Ishikawa (cell line): ENCODE measurements around the gene EFNA5.

Experiments
- CEBPB ChIP-seq: IDR thresholded peaks from 2 replicates; pipeline ENCODE4 v1.6.1; 2012
- CREB1 ChIP-seq: IDR thresholded peaks from 2 replicates; pipeline ENCODE4 v1.6.1; 2012; ENCODE audit warnings: low read depth
- EGR1 ChIP-seq: IDR thresholded peaks from 2 replicates; pipeline ENCODE4 v1.6.1; 2012
- EP300 ChIP-seq: IDR thresholded peaks from 2 replicates; pipeline ENCODE4 v1.6.1; 2012; ENCODE audit warnings: borderline replicate concordance
- FOXM1 ChIP-seq: IDR thresholded peaks from 2 replicates; pipeline ENCODE4 v1.6.1; 2012; ENCODE audit warnings: low read depth, borderline replicate concordance
- NFIC ChIP-seq: IDR thresholded peaks from 2 replicates; pipeline ENCODE4 v1.6.1; 2012
- RAD21 ChIP-seq: IDR thresholded peaks from 2 replicates; pipeline ENCODE4 v1.6.1; 2012; ENCODE audit warnings: low read depth
- REST ChIP-seq: IDR thresholded peaks from 2 replicates; pipeline ENCODE4 v1.6.1; 2012; ENCODE audit warnings: low read depth, mild to moderate bottlenecking
- TAF1 ChIP-seq: IDR thresholded peaks from 2 replicates; pipeline ENCODE4 v1.6.1; 2012; ENCODE audit warnings: low read depth, mild to moderate bottlenecking
- TCF12 ChIP-seq: IDR thresholded peaks from 2 replicates; pipeline ENCODE4 v1.6.1; 2012; ENCODE audit warnings: low read depth
- TEAD4 ChIP-seq: IDR thresholded peaks from 2 replicates; pipeline ENCODE4 v1.6.1; 2012
- YY1 ChIP-seq: IDR thresholded peaks from 2 replicates; pipeline ENCODE4 v1.6.1; 2012; ENCODE audit warnings: low read depth
- ZBTB7A ChIP-seq: IDR thresholded peaks from 2 replicates; pipeline ENCODE4 v1.6.1; 2012; ENCODE audit warnings: low read depth
- TF ChIP-seq, protein P1 (sequence below): IDR thresholded peaks from 2 replicates; pipeline ENCODE4 v1.6.1; 2012
- TF ChIP-seq, protein P2 (sequence below): IDR thresholded peaks from 2 replicates; pipeline ENCODE4 v1.6.1; 2012

Gene EFNA5

DNA sequence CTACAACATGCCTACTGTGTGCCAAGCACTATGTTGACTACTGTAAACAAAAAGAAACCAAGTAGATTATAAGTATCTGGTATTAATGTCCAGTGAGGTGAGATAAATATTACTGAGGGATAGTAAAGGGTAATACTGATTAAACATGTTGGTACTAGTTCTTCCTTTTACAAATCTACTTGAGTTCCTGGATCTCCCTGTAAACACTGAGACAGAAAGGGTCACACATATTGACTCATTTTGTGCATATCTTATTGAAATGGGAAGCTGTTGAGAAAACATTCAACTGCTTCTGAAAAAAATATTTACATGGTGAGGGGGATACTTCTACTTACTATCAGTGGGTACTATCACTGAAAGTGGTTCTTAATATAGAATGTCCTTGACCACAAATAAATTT is 24.3 kb downstream of the EFNA5 start:
- TF ChIP-seq, protein P1, sequence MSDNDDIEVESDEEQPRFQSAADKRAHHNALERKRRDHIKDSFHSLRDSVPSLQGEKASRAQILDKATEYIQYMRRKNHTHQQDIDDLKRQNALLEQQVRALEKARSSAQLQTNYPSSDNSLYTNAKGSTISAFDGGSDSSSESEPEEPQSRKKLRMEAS, result no peak
- TF ChIP-seq ZBTB7A, result no peak
- TF ChIP-seq FOXM1, result no peak
- no peak for TF ChIP-seq TCF12
- TF ChIP-seq REST, result no peak
- no peak for TF ChIP-seq TEAD4
- TF ChIP-seq TAF1, result no peak
- no peak for TF ChIP-seq EGR1
- TF ChIP-seq, protein P2, sequence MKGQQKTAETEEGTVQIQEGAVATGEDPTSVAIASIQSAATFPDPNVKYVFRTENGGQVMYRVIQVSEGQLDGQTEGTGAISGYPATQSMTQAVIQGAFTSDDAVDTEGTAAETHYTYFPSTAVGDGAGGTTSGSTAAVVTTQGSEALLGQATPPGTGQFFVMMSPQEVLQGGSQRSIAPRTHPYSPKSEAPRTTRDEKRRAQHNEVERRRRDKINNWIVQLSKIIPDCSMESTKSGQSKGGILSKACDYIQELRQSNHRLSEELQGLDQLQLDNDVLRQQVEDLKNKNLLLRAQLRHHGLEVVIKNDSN, result no peak
- TF ChIP-seq CREB1, result no peak
- no peak for TF ChIP-seq CEBPB
- TF ChIP-seq NFIC, result no peak
- no peak for TF ChIP-seq YY1
- no peak for TF ChIP-seq EP300
- no peak for TF ChIP-seq RAD21

DNA sequence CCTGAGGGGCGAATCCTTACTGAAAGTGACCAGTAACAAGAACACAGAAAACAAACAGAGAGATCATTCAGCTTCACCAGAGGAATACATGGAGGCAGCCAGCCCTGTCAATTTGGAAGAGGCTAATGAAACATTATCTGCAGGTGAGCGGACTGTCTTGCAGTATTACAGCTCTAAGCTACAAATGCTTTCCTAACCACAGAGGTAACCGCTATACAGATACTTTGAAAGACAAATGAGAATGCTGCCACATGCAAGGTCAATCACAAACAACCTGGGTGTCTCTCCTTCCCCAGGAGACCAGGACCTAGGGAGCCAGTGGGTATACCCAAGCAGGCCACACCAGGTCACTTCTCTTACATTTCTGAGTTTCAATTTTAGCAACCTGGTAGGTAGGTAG is 30.2 kb downstream of the EFNA5 start:
- TF ChIP-seq EGR1, result no peak
- no peak for TF ChIP-seq RAD21
- no peak for TF ChIP-seq CREB1
- no peak for TF ChIP-seq REST
- TF ChIP-seq YY1, result no peak
- TF ChIP-seq, protein P1, result no peak
- no peak for TF ChIP-seq NFIC
- no peak for TF ChIP-seq ZBTB7A
- TF ChIP-seq CEBPB, result no peak
- TF ChIP-seq TCF12, result no peak
- TF ChIP-seq FOXM1, result no peak
- TF ChIP-seq TAF1, result no peak
- TF ChIP-seq, protein P2, result no peak
- no peak for TF ChIP-seq TEAD4
- TF ChIP-seq EP300, result no peak

DNA sequence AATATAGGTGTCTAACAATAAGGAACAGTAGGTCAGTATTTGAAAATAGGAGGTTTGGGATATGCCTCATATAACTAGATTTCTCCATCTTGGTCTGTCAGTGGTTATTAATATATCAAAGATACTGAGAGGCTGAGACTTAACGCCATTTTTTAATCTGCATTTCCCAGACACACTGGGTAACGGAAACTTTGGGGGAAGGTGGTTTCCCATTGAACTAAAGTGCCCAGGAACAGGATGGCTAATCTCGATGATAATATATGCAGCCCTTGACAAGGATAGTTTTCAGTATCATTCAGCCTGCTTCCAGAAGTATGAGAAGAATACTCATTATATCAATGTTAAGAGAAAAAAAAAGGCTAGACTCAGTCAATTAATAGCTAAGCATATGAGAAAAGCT is 30.7 kb downstream of the EFNA5 start:
- TF ChIP-seq EGR1 (no peak), TCF12 (no peak), YY1 (no peak), FOXM1 (no peak), RAD21 (no peak), TEAD4 (no peak), CEBPB (no peak)
- TF ChIP-seq, protein P1, result no peak
- TF ChIP-seq, protein P2, result no peak

GRCh38 chr5:107636555-107636954 is 34.2 kb downstream of the EFNA5 start:
- TF ChIP-seq NFIC, result no peak
- TF ChIP-seq, protein P1, result no peak
- TF ChIP-seq EGR1, result no peak
- TF ChIP-seq REST, result no peak
- no peak for TF ChIP-seq ZBTB7A
- TF ChIP-seq FOXM1, result no peak
- TF ChIP-seq, protein P2, result no peak
- no peak for TF ChIP-seq EP300
- no peak for TF ChIP-seq CREB1
- no peak for TF ChIP-seq TEAD4
